HepG2 (cell line): ENCODE results near the gene NOXO1. TPM values are rescaled to one million over a fixed set of nuclear protein-coding genes. Genes with fewer than 3 reads are reported as not detected.

Experiments used
- ARNT2 ChIP-seq: sonication (generic); formaldehyde crosslinking; IDR thresholded peaks from 2 replicates; pipeline ENCODE4 v1.8.0; 2022; ENCODE audit warnings: mild to moderate bottlenecking, low read depth, missing genetic modification reagents, moderate library complexity
- KAT2B ChIP-seq: fragments of 150-350 bp; IDR thresholded peaks from 2 replicates; pipeline ENCODE4 v1.6.1; 2014; ENCODE audit warnings: low read depth, low read length, borderline replicate concordance
- MBD4 ChIP-seq: IDR thresholded peaks from 2 replicates; pipeline ENCODE4 v1.6.1; 2012; ENCODE audit warnings: low read length, inconsistent platforms, borderline replicate concordance
- MTA3 ChIP-seq: sonication (generic); formaldehyde crosslinking; IDR thresholded peaks from 2 replicates; pipeline ENCODE4 v1.4.0; 2020; ENCODE audit warnings: missing genetic modification reagents
- NR2C2 ChIP-seq: sonication (generic); formaldehyde crosslinking; IDR thresholded peaks from 2 replicates; pipeline ENCODE4 v1.4.0; 2020; ENCODE audit warnings: missing genetic modification reagents, mild to moderate bottlenecking, moderate library complexity, borderline replicate concordance
- REXO4 ChIP-seq: sonication (generic); formaldehyde crosslinking; IDR thresholded peaks from 2 replicates; pipeline ENCODE4 v1.8.0; 2022; ENCODE audit warnings: missing genetic modification reagents, mild to moderate bottlenecking, borderline replicate concordance
- SP140L ChIP-seq: sonication (generic); formaldehyde crosslinking; IDR thresholded peaks from 2 replicates; pipeline ENCODE4 v1.4.0; 2020; ENCODE audit warnings: missing genetic modification reagents, borderline replicate concordance
- TBX2 ChIP-seq: sonication (generic); formaldehyde crosslinking; IDR thresholded peaks from 2 replicates; pipeline ENCODE4 v1.5.0; 2020; ENCODE audit warnings: missing genetic modification reagents, mild to moderate bottlenecking, borderline replicate concordance
- ZKSCAN8 ChIP-seq: IDR thresholded peaks from 2 replicates; pipeline ENCODE4 v1.6.1; 2016; ENCODE audit warnings: borderline replicate concordance, missing genetic modification reagents, missing compliant biosample characterization
- ZNF34 ChIP-seq: sonication (generic); formaldehyde crosslinking; IDR thresholded peaks from 2 replicates; pipeline ENCODE4 v1.4.0; 2020; ENCODE audit warnings: mild to moderate bottlenecking, missing genetic modification reagents, borderline replicate concordance
- ZNF558 ChIP-seq: sonication (generic); formaldehyde crosslinking; IDR thresholded peaks from 2 replicates; pipeline ENCODE4 v1.9.0; 2022; ENCODE audit warnings: mild to moderate bottlenecking, missing genetic modification reagents, borderline replicate concordance
- ZNF7 ChIP-seq: IDR thresholded peaks from 2 replicates; pipeline ENCODE4 v1.6.1; 2016; ENCODE audit warnings: missing biosample characterization, missing genetic modification reagents
- polyA plus RNA-seq, 8 experiments: library from polyadenylated mRNA; depleted of rRNA in 3 of 8; stranded (reverse) in 7 of 8; unstranded in 1 of 8; fragments of >200 nt; fragmentation: Illumina TruSeq in 4 of 8; extraction: Trizol in 4 of 8; gene quantifications; 2 replicates each; pipeline versions ENCODE4 v1.2.1 to v1.2.3, GENCODE V29; 2011 to 2016; ENCODE audit warnings: low read depth in 4 of 8, missing spikeins in 1 of 8, mixed read lengths in 1 of 8; ENCODE audit not compliant: insufficient read depth in 1 of 8
- total RNA-seq, 5 experiments: library from RNA; depleted of rRNA; stranded (reverse); fragments of >200 nt; fragmentation: Illumina TruSeq; extraction: Trizol; gene quantifications; 2 replicates each; pipeline ENCODE4 v1.2.3, GENCODE V29; 2016; ENCODE audit warnings: low read depth in 1 of 5
- TF ChIP-seq, protein P1 (sequence below): IDR thresholded peaks from 2 replicates; pipeline ENCODE4 v1.6.1; 2016; ENCODE audit warnings: low read depth
- TF ChIP-seq, protein P2 (sequence below): sonication (generic); formaldehyde crosslinking; IDR thresholded peaks from one replicate; pipeline ENCODE4 v1.5.1; 2020; ENCODE audit warnings: mild to moderate bottlenecking, missing genetic modification reagents; ENCODE audit errors: not compliant biosample characterization
- TF ChIP-seq, protein P3 (sequence below): sonication (generic); formaldehyde crosslinking; IDR thresholded peaks from 2 replicates; pipeline ENCODE4 v1.5.1; 2020; ENCODE audit warnings: missing genetic modification reagents, mild to moderate bottlenecking, borderline replicate concordance
- TF ChIP-seq, protein P4 (sequence below): sonication (generic); formaldehyde crosslinking; IDR thresholded peaks from 2 replicates; pipeline ENCODE4 v1.4.0; 2020; ENCODE audit warnings: missing genetic modification reagents

Gene NOXO1
- total and polyA plus RNA-seq, 2 of the 13 experiments (the other 11 are each of a cell fraction or from before 2014, with no cell fraction given) = 0.69 to 1.4 TPM

DNA sequence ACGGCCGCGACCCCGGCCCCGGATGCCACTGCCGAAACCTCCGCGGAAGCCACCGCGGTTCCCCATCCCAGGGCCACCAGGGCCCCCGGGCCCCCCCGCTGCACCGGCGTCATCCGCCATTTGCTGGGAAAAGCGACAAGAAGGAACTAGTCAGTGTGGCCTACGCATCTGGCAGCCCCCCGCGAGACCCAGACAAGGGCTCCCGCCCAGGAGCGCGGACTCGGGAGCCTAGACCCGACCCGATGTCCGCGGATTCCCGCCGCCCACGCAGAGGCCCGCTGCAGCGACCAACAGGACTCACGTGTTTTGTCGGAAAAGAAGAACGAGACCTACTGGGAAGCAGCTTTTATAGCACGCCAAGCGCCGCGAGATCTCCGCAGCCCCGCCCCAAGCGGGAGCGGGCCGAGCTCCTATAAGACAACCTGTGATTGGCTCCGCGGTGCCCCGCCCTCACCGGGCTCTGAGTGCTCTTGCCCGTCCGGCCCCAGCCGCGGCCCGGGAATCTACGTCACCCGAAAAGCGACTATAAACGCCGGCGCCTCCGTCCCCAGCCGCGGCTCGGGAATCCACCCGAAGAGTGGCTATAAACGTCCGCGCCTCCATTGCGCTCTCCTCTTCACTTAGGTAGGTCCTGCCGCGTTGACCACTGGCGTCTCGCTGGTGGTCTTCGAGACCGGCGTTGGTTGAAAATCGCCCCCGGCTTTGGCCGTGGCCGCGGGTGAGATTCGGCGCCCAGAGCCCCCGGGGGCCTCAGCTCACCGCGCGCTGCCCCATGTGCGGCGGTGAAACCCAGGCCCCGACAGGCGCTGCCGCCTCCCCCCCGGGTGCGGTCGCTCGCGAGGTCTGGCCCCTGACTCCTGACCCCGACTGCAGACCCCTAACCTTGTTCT, 16.5 kb downstream of the NOXO1 start, which contains the start of gene RPS2 (continued):
- TF ChIP-seq TBX2 (peak; percentile 45; the same call in 1 of the 2 replicates), ZNF34 (CRISPR knock-in tag) (no peak), SP140L (CRISPR knock-in tag) (no peak), MBD4 (no peak), REXO4 (CRISPR knock-in tag) (no peak), ZNF7 (CRISPR knock-in tag) (no peak), ZNF558 (CRISPR knock-in tag) (peak; percentile 59; the same call in 1 of the 2 replicates), MTA3 (no peak), ZKSCAN8 (no peak), NR2C2 (CRISPR knock-in tag) (peak; percentile 33; the same call in 1 of the 2 replicates), ARNT2 (CRISPR knock-in tag) (peak; percentile 87), KAT2B (no peak)
- TF ChIP-seq, protein P1, sequence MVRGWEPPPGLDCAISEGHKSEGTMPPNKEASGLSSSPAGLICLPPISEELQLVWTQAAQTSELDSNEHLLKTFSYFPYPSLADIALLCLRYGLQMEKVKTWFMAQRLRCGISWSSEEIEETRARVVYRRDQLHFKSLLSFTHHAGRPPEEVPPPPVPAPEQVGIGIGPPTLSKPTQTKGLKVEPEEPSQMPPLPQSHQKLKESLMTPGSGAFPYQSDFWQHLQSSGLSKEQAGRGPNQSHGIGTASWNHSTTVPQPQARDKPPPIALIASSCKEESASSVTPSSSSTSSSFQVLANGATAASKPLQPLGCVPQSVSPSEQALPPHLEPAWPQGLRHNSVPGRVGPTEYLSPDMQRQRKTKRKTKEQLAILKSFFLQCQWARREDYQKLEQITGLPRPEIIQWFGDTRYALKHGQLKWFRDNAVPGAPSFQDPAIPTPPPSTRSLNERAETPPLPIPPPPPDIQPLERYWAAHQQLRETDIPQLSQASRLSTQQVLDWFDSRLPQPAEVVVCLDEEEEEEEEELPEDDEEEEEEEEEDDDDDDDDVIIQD (CRISPR knock-in tag) = no peak
- TF ChIP-seq, protein P2, sequence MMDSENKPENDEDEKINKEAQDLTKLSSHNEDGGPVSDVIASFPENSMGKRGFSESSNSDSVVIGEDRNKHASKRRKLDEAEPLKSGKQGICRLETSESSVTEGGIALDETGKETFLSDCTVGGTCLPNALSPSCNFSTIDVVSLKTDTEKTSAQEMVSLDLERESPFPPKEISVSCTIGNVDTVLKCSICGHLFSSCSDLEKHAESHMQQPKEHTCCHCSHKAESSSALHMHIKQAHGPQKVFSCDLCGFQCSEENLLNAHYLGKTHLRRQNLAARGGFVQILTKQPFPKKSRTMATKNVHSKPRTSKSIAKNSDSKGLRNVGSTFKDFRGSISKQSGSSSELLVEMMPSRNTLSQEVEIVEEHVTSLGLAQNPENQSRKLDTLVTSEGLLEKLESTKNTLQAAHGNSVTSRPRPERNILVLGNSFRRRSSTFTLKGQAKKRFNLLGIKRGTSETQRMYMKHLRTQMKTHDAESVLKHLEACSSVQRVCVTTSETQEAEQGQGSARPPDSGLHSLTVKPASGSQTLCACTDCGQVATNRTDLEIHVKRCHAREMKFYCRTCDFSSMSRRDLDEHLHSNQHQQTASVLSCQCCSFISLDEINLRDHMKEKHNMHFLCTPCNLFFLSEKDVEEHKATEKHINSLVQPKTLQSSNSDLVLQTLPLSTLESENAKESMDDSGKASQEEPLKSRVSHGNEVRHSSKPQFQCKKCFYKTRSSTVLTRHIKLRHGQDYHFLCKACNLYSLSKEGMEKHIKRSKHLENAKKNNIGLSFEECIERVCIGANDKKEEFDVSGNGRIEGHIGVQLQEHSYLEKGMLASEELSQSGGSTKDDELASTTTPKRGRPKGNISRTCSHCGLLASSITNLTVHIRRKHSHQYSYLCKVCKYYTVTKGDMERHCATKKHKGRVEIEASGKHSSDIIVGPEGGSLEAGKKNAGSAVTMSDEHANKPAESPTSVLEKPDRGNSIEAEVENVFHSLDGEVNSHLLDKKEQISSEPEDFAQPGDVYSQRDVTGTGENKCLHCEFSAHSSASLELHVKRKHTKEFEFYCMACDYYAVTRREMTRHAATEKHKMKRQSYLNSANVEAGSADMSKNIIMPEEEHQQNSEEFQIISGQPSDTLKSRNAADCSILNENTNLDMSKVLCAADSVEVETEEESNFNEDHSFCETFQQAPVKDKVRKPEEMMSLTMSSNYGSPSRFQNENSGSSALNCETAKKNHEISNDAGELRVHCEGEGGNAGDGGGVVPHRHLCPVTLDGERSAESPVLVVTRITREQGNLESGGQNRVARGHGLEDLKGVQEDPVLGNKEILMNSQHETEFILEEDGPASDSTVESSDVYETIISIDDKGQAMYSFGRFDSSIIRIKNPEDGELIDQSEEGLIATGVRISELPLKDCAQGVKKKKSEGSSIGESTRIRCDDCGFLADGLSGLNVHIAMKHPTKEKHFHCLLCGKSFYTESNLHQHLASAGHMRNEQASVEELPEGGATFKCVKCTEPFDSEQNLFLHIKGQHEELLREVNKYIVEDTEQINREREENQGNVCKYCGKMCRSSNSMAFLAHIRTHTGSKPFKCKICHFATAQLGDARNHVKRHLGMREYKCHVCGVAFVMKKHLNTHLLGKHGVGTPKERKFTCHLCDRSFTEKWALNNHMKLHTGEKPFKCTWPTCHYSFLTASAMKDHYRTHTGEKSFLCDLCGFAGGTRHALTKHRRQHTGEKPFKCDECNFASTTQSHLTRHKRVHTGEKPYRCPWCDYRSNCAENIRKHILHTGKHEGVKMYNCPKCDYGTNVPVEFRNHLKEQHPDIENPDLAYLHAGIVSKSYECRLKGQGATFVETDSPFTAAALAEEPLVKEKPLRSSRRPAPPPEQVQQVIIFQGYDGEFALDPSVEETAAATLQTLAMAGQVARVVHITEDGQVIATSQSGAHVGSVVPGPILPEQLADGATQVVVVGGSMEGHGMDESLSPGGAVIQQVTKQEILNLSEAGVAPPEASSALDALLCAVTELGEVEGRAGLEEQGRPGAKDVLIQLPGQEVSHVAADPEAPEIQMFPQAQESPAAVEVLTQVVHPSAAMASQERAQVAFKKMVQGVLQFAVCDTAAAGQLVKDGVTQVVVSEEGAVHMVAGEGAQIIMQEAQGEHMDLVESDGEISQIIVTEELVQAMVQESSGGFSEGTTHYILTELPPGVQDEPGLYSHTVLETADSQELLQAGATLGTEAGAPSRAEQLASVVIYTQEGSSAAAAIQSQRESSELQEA (CRISPR knock-in tag) = peak; percentile 45
- TF ChIP-seq, protein P3, sequence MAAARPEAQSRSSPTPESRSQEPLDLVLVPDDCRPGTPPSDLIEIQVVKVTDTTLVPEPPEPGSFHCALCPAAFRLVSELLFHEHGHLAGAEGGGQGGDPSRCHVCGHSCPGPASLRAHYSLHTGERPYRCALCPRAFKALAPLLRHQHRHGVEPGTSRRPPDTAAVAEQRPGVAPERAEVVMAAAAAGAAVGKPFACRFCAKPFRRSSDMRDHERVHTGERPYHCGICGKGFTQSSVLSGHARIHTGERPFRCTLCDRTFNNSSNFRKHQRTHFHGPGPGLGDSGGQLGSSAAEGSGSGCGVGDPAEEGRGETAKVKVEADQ = 0 out of 2 replicates have a peak, but pooled peaks have one; percentile 59
- TF ChIP-seq, protein P4, sequence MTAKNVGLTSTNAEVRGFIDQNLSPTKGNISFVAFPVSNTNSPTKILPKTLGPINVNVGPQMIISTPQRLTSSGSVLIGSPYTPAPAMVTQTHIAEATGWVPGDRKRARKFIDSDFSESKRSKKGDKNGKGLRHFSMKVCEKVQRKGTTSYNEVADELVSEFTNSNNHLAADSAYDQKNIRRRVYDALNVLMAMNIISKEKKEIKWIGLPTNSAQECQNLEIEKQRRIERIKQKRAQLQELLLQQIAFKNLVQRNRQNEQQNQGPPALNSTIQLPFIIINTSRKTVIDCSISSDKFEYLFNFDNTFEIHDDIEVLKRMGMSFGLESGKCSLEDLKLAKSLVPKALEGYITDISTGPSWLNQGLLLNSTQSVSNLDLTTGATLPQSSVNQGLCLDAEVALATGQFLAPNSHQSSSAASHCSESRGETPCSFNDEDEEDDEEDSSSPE (CRISPR knock-in tag) = peak; percentile 88
